Hepatocyte (in vitro differentiated cells): ENCODE data around the gene LY6G5B. TPM values are rescaled to one million over a fixed set of nuclear protein-coding genes. Genes with fewer than 3 reads are reported as not detected.

ENCODE experiments used
- DNase-seq: peaks from one replicate; pipeline ENCODE4 v3.0.0-alpha.2; 2016; ENCODE audit warnings: low spot score
- H2AFZ ChIP-seq: fragments of 200-600 bp; sonication (generic); 2 replicates; pipeline ENCODE4 v1.6.0; 2016; ENCODE audit warnings: antibody characterized with exemption, mild to moderate bottlenecking
- H3K27ac ChIP-seq: fragments of 200-600 bp; sonication (generic); 2 replicates; pipeline ENCODE4 v1.5.1; 2016; ENCODE audit warnings: mild to moderate bottlenecking
- H3K27me3 ChIP-seq: fragments of 200-600 bp; sonication (generic); 2 replicates; pipeline ENCODE4 v1.6.1; 2016
- H3K36me3 ChIP-seq: fragments of 200-600 bp; sonication (generic); replicated peaks from 2 replicates; pipeline ENCODE4 v1.5.1; 2016; ENCODE audit warnings: low read depth; ENCODE audit not compliant: insufficient read depth
- H3K4me1 ChIP-seq: fragments of 200-600 bp; sonication (generic); 2 replicates; pipeline ENCODE4 v1.5.1; 2016; ENCODE audit warnings: mild to moderate bottlenecking, moderate library complexity; ENCODE audit not compliant: insufficient read depth
- H3K4me2 ChIP-seq: fragments of 200-600 bp; sonication (generic); 2 replicates; pipeline ENCODE4 v1.6.0; 2016
- H3K4me3 ChIP-seq: fragments of 200-600 bp; sonication (generic); 2 replicates; pipeline ENCODE4 v1.5.1; 2016; ENCODE audit warnings: mild to moderate bottlenecking
- H3K79me2 ChIP-seq: fragments of 200-600 bp; sonication (generic); 2 replicates; pipeline ENCODE4 v1.6.0; 2017; ENCODE audit warnings: mild to moderate bottlenecking
- H3K9me2 ChIP-seq: fragments of 200-600 bp; sonication (generic); replicated peaks from 2 replicates; pipeline ENCODE4 v1.6.0; 2017; ENCODE audit warnings: mild to moderate bottlenecking; ENCODE audit not compliant: insufficient read depth
- H3K9me3 ChIP-seq: fragments of 200-600 bp; sonication (generic); 2 replicates; pipeline ENCODE4 v1.5.1; 2016; ENCODE audit warnings: low read depth, mild to moderate bottlenecking
- H4K20me1 ChIP-seq: fragments of 200-600 bp; sonication (generic); 2 replicates; pipeline ENCODE4 v1.6.0; 2016; ENCODE audit warnings: mild to moderate bottlenecking; ENCODE audit not compliant: insufficient read depth, poor library complexity, severe bottlenecking
- EZH2 ChIP-seq: fragments of 200-600 bp; sonication (generic); IDR thresholded peaks from 2 replicates; pipeline ENCODE4 v1.6.1; 2016; ENCODE audit warnings: antibody characterized with exemption, mild to moderate bottlenecking, borderline replicate concordance
- EZH2phosphoT487 ChIP-seq: fragments of 200-600 bp; sonication (generic); IDR thresholded peaks from one replicate; pipeline ENCODE4 v1.6.1; 2018; ENCODE audit warnings: antibody characterized with exemption, mild to moderate bottlenecking, low read depth, moderate library complexity; ENCODE audit not compliant: unreplicated experiment, severe bottlenecking
- WGBS: methylation state at CpG from one replicate; pipeline ENCODE4 v1.1.6; 2016; ENCODE audit warnings: low lambda C conversion rate; ENCODE audit errors: missing lambda C conversion rate; 5-methylcytosine and 5-hydroxymethylcytosine counted together
- polyA plus RNA-seq: library from polyadenylated mRNA; unstranded; fragments of >200 nt; fragmentation: Nextera tagmentation; extraction: Ambion mirVana; gene quantifications from 2 replicates; pipeline ENCODE4 v1.2.1, GENCODE V29; 2016
- total RNA-seq: library from RNA; depleted of rRNA; stranded (reverse); fragments of >200 nt; gene quantifications from 2 replicates; pipeline ENCODE4 v1.2.3, GENCODE V29; 2014
- TF ChIP-seq, protein P1 (sequence below): fragments of 200-600 bp; sonication (generic); IDR thresholded peaks from 2 replicates; pipeline ENCODE4 v1.5.1; 2016; ENCODE audit warnings: antibody characterized with exemption, mild to moderate bottlenecking; ENCODE audit not compliant: poor library complexity

LY6G5B gene
- total and polyA plus RNA-seq, 2 experiments from 2014 or later, result 5.3 to 14.9 TPM

DNA sequence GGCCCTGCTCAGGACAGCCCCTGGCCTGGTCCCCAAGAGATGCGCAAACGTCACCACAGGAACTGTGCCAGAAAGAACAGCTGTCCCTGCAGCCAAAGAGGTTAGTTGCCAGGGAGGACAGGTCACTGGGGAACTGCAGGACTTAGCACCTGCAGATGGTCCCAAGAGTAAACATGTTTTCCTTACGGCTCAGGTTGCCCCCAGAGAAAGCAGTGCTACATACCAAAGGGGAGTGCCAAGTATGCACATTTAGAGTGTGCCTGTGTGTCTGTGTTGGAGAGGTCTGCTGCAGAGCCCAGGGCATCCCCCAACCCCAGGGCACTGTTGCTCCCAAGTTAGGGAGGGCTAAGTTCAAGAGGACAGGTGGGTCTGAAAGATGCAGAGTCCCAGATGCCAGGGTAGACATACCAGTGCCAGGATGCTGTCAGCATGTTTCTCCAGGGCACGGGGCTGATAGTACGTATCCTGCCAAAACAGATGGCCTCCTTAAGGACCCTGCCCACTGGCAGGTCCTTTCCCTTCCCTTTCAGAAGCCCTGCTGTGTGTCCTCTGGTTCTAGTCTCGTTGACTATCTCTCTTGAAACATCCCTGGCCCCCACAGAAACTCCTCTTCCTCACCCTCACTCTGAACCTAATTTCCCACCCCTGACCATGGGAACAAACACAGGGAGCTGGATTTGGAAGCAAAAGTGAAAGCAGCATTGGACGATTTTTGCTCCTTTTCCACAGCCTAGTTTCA lies 32.1 kb downstream of the LY6G5B start:
- no peak for DNase-seq
- no peaks in the 10 kb centered on the region for H3K36me3 ChIP-seq
- H3K9me3 ChIP-seq, result no peaks in the 10 kb centered on the region
- peak overlapping the region; percentile 65 for H3K4me3 ChIP-seq
- H2AFZ ChIP-seq, result peak overlapping the region; percentile 47
- peak overlapping the region; percentile 96 for H3K27ac ChIP-seq
- H3K4me1 ChIP-seq, result peaks cover 26% of the 10 kb centered on the region
- no peaks in the 10 kb centered on the region for H3K27me3 ChIP-seq
- peak overlapping the region; percentile 97 for H3K4me2 ChIP-seq
- H4K20me1 ChIP-seq, result peaks cover 5% of the 10 kb centered on the region
- no peak for TF ChIP-seq EZH2
- TF ChIP-seq, protein P1, sequence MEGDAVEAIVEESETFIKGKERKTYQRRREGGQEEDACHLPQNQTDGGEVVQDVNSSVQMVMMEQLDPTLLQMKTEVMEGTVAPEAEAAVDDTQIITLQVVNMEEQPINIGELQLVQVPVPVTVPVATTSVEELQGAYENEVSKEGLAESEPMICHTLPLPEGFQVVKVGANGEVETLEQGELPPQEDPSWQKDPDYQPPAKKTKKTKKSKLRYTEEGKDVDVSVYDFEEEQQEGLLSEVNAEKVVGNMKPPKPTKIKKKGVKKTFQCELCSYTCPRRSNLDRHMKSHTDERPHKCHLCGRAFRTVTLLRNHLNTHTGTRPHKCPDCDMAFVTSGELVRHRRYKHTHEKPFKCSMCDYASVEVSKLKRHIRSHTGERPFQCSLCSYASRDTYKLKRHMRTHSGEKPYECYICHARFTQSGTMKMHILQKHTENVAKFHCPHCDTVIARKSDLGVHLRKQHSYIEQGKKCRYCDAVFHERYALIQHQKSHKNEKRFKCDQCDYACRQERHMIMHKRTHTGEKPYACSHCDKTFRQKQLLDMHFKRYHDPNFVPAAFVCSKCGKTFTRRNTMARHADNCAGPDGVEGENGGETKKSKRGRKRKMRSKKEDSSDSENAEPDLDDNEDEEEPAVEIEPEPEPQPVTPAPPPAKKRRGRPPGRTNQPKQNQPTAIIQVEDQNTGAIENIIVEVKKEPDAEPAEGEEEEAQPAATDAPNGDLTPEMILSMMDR, result no peak
- H3K79me2 ChIP-seq, result peaks cover 56% of the 10 kb centered on the region
- H3K9me2 ChIP-seq, result no peaks in the 10 kb centered on the region
- WGBS, result 38% methylated on average over 7 of the region's 7 CpGs

DNA sequence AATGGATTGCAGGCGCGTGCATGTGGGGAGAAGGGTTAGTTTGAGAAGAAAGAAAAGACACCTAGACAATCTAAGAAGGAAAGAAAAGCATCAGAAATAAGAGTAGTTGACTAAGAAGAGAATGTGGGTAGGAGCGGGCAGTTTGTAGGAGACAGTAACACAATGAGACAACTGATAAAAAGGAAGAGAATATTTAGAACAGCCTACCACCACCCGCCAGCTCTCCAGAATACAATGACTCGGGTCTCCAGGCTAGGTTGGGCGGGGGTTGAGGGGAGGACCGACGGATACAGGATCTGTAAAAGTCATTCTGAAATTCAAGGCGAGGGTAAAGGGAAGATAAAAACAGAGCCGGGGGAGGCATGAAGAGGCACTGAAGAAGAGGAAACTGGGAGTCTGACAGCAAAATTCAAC lies 32.6 kb downstream of the LY6G5B start:
- H3K79me2 ChIP-seq, result peaks cover 51% of the 10 kb centered on the region
- 4% methylated on average over 10 of the region's 10 CpGs for WGBS

DNA sequence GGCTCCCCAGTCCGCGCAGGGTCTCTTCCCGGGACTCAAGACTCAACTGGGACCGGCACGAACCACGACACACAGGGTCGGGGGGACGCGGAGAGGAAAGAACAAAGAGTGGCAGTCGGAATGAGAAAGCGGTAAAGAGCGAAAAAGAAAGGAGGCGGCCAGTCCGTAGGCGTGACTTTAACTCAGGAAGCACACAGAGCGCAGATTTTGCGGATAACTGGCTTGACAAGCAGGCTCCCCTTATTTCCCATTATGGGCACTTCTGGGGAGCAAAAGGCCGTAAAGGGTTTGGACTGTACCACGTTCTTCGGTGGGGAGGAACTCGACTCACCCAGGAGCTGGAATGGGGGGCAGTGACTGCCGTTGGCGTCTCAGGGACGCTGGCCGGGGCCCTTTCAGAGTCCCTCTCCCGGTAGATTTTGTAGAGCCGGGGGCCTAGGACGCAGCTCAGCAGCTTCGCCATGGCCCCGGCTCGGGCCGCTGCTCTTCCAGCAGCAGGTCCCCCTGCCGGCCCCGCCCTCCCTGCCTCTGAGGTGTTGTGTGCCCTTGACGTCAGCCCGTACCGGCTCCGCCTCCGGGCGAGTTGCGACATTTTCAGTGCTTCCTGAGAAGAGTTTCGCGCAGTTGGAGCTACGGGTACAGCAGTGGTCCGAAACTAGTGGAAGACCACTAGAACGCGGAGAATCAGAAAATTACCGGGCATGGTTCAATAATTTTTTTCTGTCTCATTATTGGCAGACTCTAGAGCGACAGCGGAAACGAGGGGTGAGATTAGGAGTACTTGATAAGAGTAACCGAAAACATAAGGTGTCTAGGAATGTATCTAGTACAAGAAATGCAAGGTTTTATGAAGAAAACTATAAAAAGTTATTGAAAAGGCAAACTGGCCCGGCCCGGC lies 33.3 kb downstream of the LY6G5B start, which contains the start of gene ABHD16A:
TSS of gene ABHD16A (minus strand) at position 506 of the 898 bp plus-strand sequence. CDS start at position 463, 43 bp downstream.
- Histone ChIP-seq H3K9me2 (no peaks in the 10 kb centered on the region), H3K9me3 (no peaks in the 10 kb centered on the region), H3K4me1 (peaks cover 26% of the 10 kb centered on the region), H3K79me2 (peaks cover 45% of the 10 kb centered on the region), H3K4me3 (peak within 1 kb of the TSS; percentile 65), H3K4me2 (peak within 1 kb of the TSS; percentile 97), H4K20me1 (peaks cover 5% of the 10 kb centered on the region), H2AFZ (peak within 1 kb of the TSS; percentile 82), H3K27ac (peak within 1 kb of the TSS; percentile 96), H3K27me3 (no peaks in the 10 kb centered on the region), H3K36me3 (no peaks in the 10 kb centered on the region)
- TF ChIP-seq EZH2 (no peak), EZH2phosphoT487 (no peak)
- TF ChIP-seq, protein P1, result no peak
- DNase-seq, result peak; percentile 99
- WGBS, result 4% methylated on average over 49 of the region's 54 CpGs

More for the DNA sequence above, 32.6 kb downstream of the LY6G5B start:
- H4K20me1 ChIP-seq, result peaks cover 5% of the 10 kb centered on the region
- TF ChIP-seq, protein P1, result no peak
- no peak for TF ChIP-seq EZH2phosphoT487
- TF ChIP-seq EZH2, result no peak
- H3K27me3 ChIP-seq, result no peaks in the 10 kb centered on the region
- H3K4me2 ChIP-seq, result peak overlapping the region; percentile 97
- DNase-seq, result no peak
- H3K9me3 ChIP-seq, result no peaks in the 10 kb centered on the region
- H2AFZ ChIP-seq, result peak overlapping the region; percentile 47
- peaks cover 26% of the 10 kb centered on the region for H3K4me1 ChIP-seq
- peak overlapping the region; percentile 65 for H3K4me3 ChIP-seq
- no peaks in the 10 kb centered on the region for H3K9me2 ChIP-seq
- no peaks in the 10 kb centered on the region for H3K36me3 ChIP-seq
- H3K27ac ChIP-seq, result peak overlapping the region; percentile 96
